Measurements from ENCODE around the gene RHOU. TPM values are rescaled to one million over a fixed set of nuclear protein-coding genes. Genes with fewer than 3 reads are reported as not detected.

Gene RHOU
- total RNA-seq, 1 experiment from 2014 or later = not detected

GRCh38 chr1:228781161-228781808 is 46.0 kb downstream of the RHOU start:
- Histone ChIP-seq H2AFZ (no peak overlapping the region), H3K79me2 (ENCODE audit: low read depth) (no peaks in the 10 kb centered on the region), H3K36me3 (ENCODE audit: low read depth) (no peaks in the 10 kb centered on the region), H3K4me1 (replicated peaks; ENCODE audit: insufficient read depth) (no peaks in the 10 kb centered on the region), H3K9me3 (ENCODE audit: insufficient read depth, low read depth) (no peaks in the 10 kb centered on the region), H3K4me3 (no peak overlapping the region), H3K4me2 (no peak overlapping the region), H3K27ac (no peak overlapping the region), H3K27me3 (ENCODE audit: insufficient read depth, low read depth) (peaks cover 40% of the 10 kb centered on the region), H3F3A (ENCODE audit: insufficient read depth, low read depth) (no peaks in the 10 kb centered on the region), H4K20me1 (ENCODE audit: insufficient read depth) (no peaks in the 10 kb centered on the region), H3K9me2 (ENCODE audit: insufficient read depth) (no peaks in the 10 kb centered on the region; the same call in 1 of the 2 replicates)
- no peak for DNase-seq
- TF ChIP-seq EZH2 (IDR thresholded peaks at IDR 0.05; ENCODE audit: low read depth) = no peak
- TF ChIP-seq CTCF (conservative IDR thresholded peaks at IDR 0.05) = no peak
- CTCF ChIA-PET = no interaction called here
- intact Hi-C loops (cut with micrococcal nuclease; ENCODE audit: unreplicated experiment) = no loop called here
- POLR2A ChIA-PET (ENCODE audit: unreplicated experiment) = no interaction called here
- no TSS peak for BruUV-seq (replicated peaks)

GRCh38 chr1:228781809-228782661 is 46.8 kb downstream of the RHOU start:
- ChIA-PET CTCF (no interaction called here), POLR2A (ENCODE audit: unreplicated experiment) (no interaction called here)
- Histone ChIP-seq H3K79me2 (ENCODE audit: low read depth) (no peaks in the 10 kb centered on the region), H3K36me3 (ENCODE audit: low read depth) (no peaks in the 10 kb centered on the region), H3K4me2 (no peak overlapping the region), H2AFZ (no peak overlapping the region), H3K9me2 (ENCODE audit: insufficient read depth) (no peaks in the 10 kb centered on the region; the same call in 1 of the 2 replicates), H3K9me3 (ENCODE audit: insufficient read depth, low read depth) (no peaks in the 10 kb centered on the region), H3K27me3 (ENCODE audit: insufficient read depth, low read depth) (peaks cover 44% of the 10 kb centered on the region), H3K4me1 (replicated peaks; ENCODE audit: insufficient read depth) (no peaks in the 10 kb centered on the region), H3K27ac (no peak overlapping the region), H3K4me3 (no peak overlapping the region), H3F3A (ENCODE audit: insufficient read depth, low read depth) (no peaks in the 10 kb centered on the region), H4K20me1 (ENCODE audit: insufficient read depth) (no peaks in the 10 kb centered on the region)
- intact Hi-C loops (cut with micrococcal nuclease; ENCODE audit: unreplicated experiment) = no loop called here
- TF ChIP-seq EZH2 (IDR thresholded peaks at IDR 0.05; ENCODE audit: low read depth) = no peak
- TF ChIP-seq CTCF (conservative IDR thresholded peaks at IDR 0.05) = no peak
- DNase-seq = no peak
- no TSS peak for BruUV-seq (replicated peaks)

- H3F3A ChIP-seq (ENCODE audit: insufficient read depth, low read depth) = no peaks in the 10 kb centered on the region
- no peaks in the 10 kb centered on the region for H4K20me1 ChIP-seq (ENCODE audit: insufficient read depth)
- H3K4me2 ChIP-seq = no peak overlapping the region
- H3K9me2 ChIP-seq (ENCODE audit: insufficient read depth) = no peaks in the 10 kb centered on the region; the same call in 1 of the 2 replicates
- DNase-seq = no peak
- ChIA-PET CTCF (no interaction called here), POLR2A (ENCODE audit: unreplicated experiment) (no interaction called here)
- H3K27me3 ChIP-seq (ENCODE audit: insufficient read depth, low read depth) = peaks cover 43% of the 10 kb centered on the region
- TF ChIP-seq EZH2 (IDR thresholded peaks at IDR 0.05; ENCODE audit: low read depth) = no peak
- no peak for TF ChIP-seq CTCF (conservative IDR thresholded peaks at IDR 0.05)
- H3K79me2 ChIP-seq (ENCODE audit: low read depth) = no peaks in the 10 kb centered on the region
- H3K9me3 ChIP-seq (ENCODE audit: insufficient read depth, low read depth) = no peaks in the 10 kb centered on the region
- H2AFZ ChIP-seq = no peak overlapping the region
- H3K27ac ChIP-seq = no peak overlapping the region
- no TSS peak for BruUV-seq (replicated peaks)
- intact Hi-C loops (cut with micrococcal nuclease; ENCODE audit: unreplicated experiment) = no loop called here
- no peak overlapping the region for H3K4me3 ChIP-seq
- H3K36me3 ChIP-seq (ENCODE audit: low read depth) = no peaks in the 10 kb centered on the region
- no peaks in the 10 kb centered on the region for H3K4me1 ChIP-seq (replicated peaks; ENCODE audit: insufficient read depth)
Measured at GRCh38 chr1:228782662-228783417, 47.6 kb downstream of the RHOU start.
